HepG2 (cell line): ENCODE measurements around the gene PPM1M. TPM values are rescaled to one million over a fixed set of nuclear protein-coding genes. Genes with fewer than 3 reads are reported as not detected.
A peak's percentile ranks its signal among the peaks of the same experiment; 100 is the strongest.

Source experiments
- ATAC-seq: fragments of 200-7000 bp; cut with Tn5 transposase; 3 replicates; pipeline ENCODE4 v1.9.1; 2020; ENCODE audit warnings: mild to moderate bottlenecking, moderate library complexity
- BruUV-seq: library from RNA; stranded (reverse); fragments of 400-500 nt; replicated peaks from 2 replicates; lab custom pipeline; 2021; lab: Mats Ljungman, UMichigan
- CTCF ChIA-PET: fragments of 300-600 bp; formaldehyde crosslinking; extraction: SDS; loops from one replicate; lab custom pipeline; 2021; ENCODE audit warnings: low total read pairs, inconsistent platforms, low intra/inter-chr PET ratio; lab: Yijun Ruan, JAX
- POLR2A ChIA-PET: fragments of 350-600 bp; sonication (Branson Sonifier 250); formaldehyde crosslinking; loops from one replicate; lab custom pipeline; 2020; ENCODE audit warnings: antibody characterized with exemption, inconsistent platforms; lab: Yijun Ruan, JAX
- DNase-seq: peaks from one replicate; pipeline ENCODE4 v3.0.0-alpha.2; 2015; ENCODE audit warnings: low spot score
- FAIRE-seq: peaks from 3 replicates; lab custom pipeline; 2011; peaks lifted over from hg19 to GRCh38; lab: Jason Lieb, UNC
- H2AFZ ChIP-seq: one replicate; pipeline ENCODE4 v1.6.1; 2011; ENCODE audit warnings: low read length, inconsistent platforms
- H3K27ac ChIP-seq: fragments of 300-600 bp; 3 replicates; pipeline ENCODE4 v1.8.0; 2011; ENCODE audit warnings: mixed run types, mild to moderate bottlenecking, mixed read lengths, low read length, inconsistent platforms; ENCODE audit not compliant: insufficient read depth; ENCODE audit errors: extremely low read length
- H3K27me3 ChIP-seq, 2 experiments: fragments of 200-600 bp in 1 of 2; 2 replicates in 1 of 2; 3 replicates in 1 of 2; pipeline versions ENCODE4 v1.6.0 to v1.8.0; 2011; ENCODE audit warnings: low read length in 2 of 2, mild to moderate bottlenecking in 2 of 2, moderate library complexity in 2 of 2, inconsistent platforms in 1 of 2; ENCODE audit not compliant: insufficient read depth in 2 of 2, control insufficient read depth in 1 of 2
- H3K36me3 ChIP-seq, 2 experiments: fragments of 200-600 bp in 1 of 2; replicated peaks in 1 of 2; 2 replicates in 1 of 2; 3 replicates in 1 of 2; pipeline versions ENCODE4 v1.5.1 to v1.8.0; 2011; ENCODE audit warnings: low read length in 2 of 2, inconsistent platforms in 1 of 2; ENCODE audit not compliant: insufficient read depth in 2 of 2, control insufficient read depth in 1 of 2
- H3K4me1 ChIP-seq: 2 replicates; pipeline ENCODE4 v1.5.1; 2012; ENCODE audit warnings: low read length, inconsistent platforms; ENCODE audit not compliant: insufficient read depth
- H3K4me2 ChIP-seq: 2 replicates; pipeline ENCODE4 v1.6.0; 2011; ENCODE audit warnings: low read depth, low read length, inconsistent platforms
- H3K4me3 ChIP-seq, 3 experiments: fragments of 200-600 bp in 1 of 3; sonication (generic), shearing (Covaris generic) in 1 of 3; replicated peaks in 1 of 3; 2 replicates each; pipeline ENCODE4 v1.5.1; 2011 to 2016; ENCODE audit warnings: low read length in 3 of 3, inconsistent platforms in 2 of 3, low read depth in 2 of 3, mild to moderate bottlenecking in 2 of 3, control low read depth in 1 of 3, mixed read lengths in 1 of 3; ENCODE audit not compliant: insufficient read depth in 1 of 3
- H3K79me2 ChIP-seq: one replicate; pipeline ENCODE4 v1.6.1; 2011; ENCODE audit warnings: low read length, inconsistent platforms; ENCODE audit not compliant: insufficient read depth
- H3K9ac ChIP-seq: 2 replicates; pipeline ENCODE4 v1.6.0; 2011; ENCODE audit warnings: mild to moderate bottlenecking, low read depth, low read length, inconsistent platforms; ENCODE audit not compliant: insufficient read depth
- H3K9me3 ChIP-seq: 2 replicates; pipeline ENCODE4 v1.5.1; 2012; ENCODE audit warnings: mild to moderate bottlenecking, low read length
- H4K20me1 ChIP-seq: 2 replicates; pipeline ENCODE4 v1.6.0; 2011; ENCODE audit warnings: inconsistent platforms, mild to moderate bottlenecking, low read length, moderate library complexity; ENCODE audit not compliant: insufficient read depth
- CBX5 ChIP-seq: sonication (generic); formaldehyde crosslinking; IDR thresholded peaks from 2 replicates; pipeline ENCODE4 v1.4.0; 2020; ENCODE audit warnings: missing genetic modification reagents, borderline replicate concordance
- FOXK1 ChIP-seq: sonication (generic); formaldehyde crosslinking; IDR thresholded peaks from 2 replicates; pipeline ENCODE4 v1.4.0; 2020; ENCODE audit warnings: low read depth, missing genetic modification reagents, borderline replicate concordance
- JUNB ChIP-seq: sonication (generic); formaldehyde crosslinking; IDR thresholded peaks from 2 replicates; pipeline ENCODE4 v1.8.0; 2022; ENCODE audit warnings: missing genetic modification reagents, mild to moderate bottlenecking, borderline replicate concordance
- KLF11 ChIP-seq: IDR thresholded peaks from 2 replicates; pipeline ENCODE4 v1.6.1; 2016; ENCODE audit warnings: missing compliant biosample characterization
- KLF6 ChIP-seq: IDR thresholded peaks from 2 replicates; pipeline ENCODE4 v1.8.0; 2016; ENCODE audit warnings: missing biosample characterization, missing genetic modification reagents
- KMT2B ChIP-seq: IDR thresholded peaks from 2 replicates; pipeline ENCODE4 v1.6.1; 2016; ENCODE audit warnings: missing genetic modification reagents, missing compliant biosample characterization
- MEIS1 ChIP-seq: sonication (generic); formaldehyde crosslinking; IDR thresholded peaks from 2 replicates; pipeline ENCODE4 v1.9.0; 2021; ENCODE audit warnings: mild to moderate bottlenecking, missing genetic modification reagents, moderate library complexity, borderline replicate concordance
- PHF21A ChIP-seq: sonication (generic); formaldehyde crosslinking; IDR thresholded peaks from 2 replicates; pipeline ENCODE4 v1.5.0; 2020; ENCODE audit warnings: mild to moderate bottlenecking, missing genetic modification reagents
- PHF8 ChIP-seq: sonication (generic); formaldehyde crosslinking; IDR thresholded peaks from 2 replicates; pipeline ENCODE4 v1.5.0; 2020; ENCODE audit warnings: missing genetic modification reagents
- RAD21 ChIP-seq: fragments of 450-650 bp; formaldehyde crosslinking; IDR thresholded peaks from 2 replicates; pipeline ENCODE4 v1.5.0; 2020; ENCODE audit warnings: mild to moderate bottlenecking
- TCF12 ChIP-seq, 2 experiments: fragments of 450-650 bp in 1 of 2; sonication (generic) in 1 of 2; formaldehyde crosslinking in 1 of 2; IDR thresholded peaks; 2 replicates each; pipeline versions ENCODE4 v1.6.1 to v1.8.0; 2017 to 2022; ENCODE audit warnings: antibody characterized with exemption in 1 of 2, mild to moderate bottlenecking in 1 of 2, missing genetic modification reagents in 1 of 2, moderate library complexity in 1 of 2
- ZFP82 ChIP-seq: sonication (generic); formaldehyde crosslinking; IDR thresholded peaks from 2 replicates; pipeline ENCODE4 v1.5.1; 2020; ENCODE audit warnings: mild to moderate bottlenecking, missing genetic modification reagents, borderline replicate concordance
- ZNF138 ChIP-seq: sonication (generic); formaldehyde crosslinking; IDR thresholded peaks from 2 replicates; pipeline ENCODE4 v1.5.0; 2020; ENCODE audit warnings: mild to moderate bottlenecking, low read depth, missing genetic modification reagents
- WGBS: methylation state at CpG from one replicate; pipeline ENCODE4 v1.1.6; 2017; ENCODE audit warnings: low lambda C conversion rate; 5-methylcytosine and 5-hydroxymethylcytosine counted together
- in situ Hi-C: cut with HindIII; loops from 2 replicates; pipeline ENCODE4 v1.10.0; 2017; ENCODE audit warnings: low pct_unique_long_range_greater_than_20kb; ENCODE audit not compliant: extremely low pct_ligation_motif_present
- intact Hi-C: fragments of 100-400 bp; cut with micrococcal nuclease; formaldehyde crosslinking; loops from one replicate; pipeline ENCODE4 v1.10.0; 2022; ENCODE audit not compliant: unreplicated experiment
- polyA plus RNA-seq, 8 experiments: library from polyadenylated mRNA; depleted of rRNA in 3 of 8; stranded (reverse) in 7 of 8; unstranded in 1 of 8; fragments of >200 nt; fragmentation: Illumina TruSeq in 4 of 8; extraction: Trizol in 4 of 8; gene quantifications; 2 replicates each; pipeline versions ENCODE4 v1.2.1 to v1.2.3, GENCODE V29; 2011 to 2016; ENCODE audit warnings: low read depth in 4 of 8, missing spikeins in 1 of 8, mixed read lengths in 1 of 8; ENCODE audit not compliant: insufficient read depth in 1 of 8
- total RNA-seq, 5 experiments: library from RNA; depleted of rRNA; stranded (reverse); fragments of >200 nt; fragmentation: Illumina TruSeq; extraction: Trizol; gene quantifications; 2 replicates each; pipeline ENCODE4 v1.2.3, GENCODE V29; 2016; ENCODE audit warnings: low read depth in 1 of 5
- TF ChIP-seq, protein P1 (sequence below): sonication (generic); formaldehyde crosslinking; IDR thresholded peaks from 2 replicates; pipeline ENCODE4 v1.5.0; 2020; ENCODE audit warnings: mild to moderate bottlenecking, missing genetic modification reagents
- TF ChIP-seq, protein P2 (sequence below): sonication (generic); formaldehyde crosslinking; conservative IDR thresholded peaks from 2 replicates; pipeline ENCODE4 v1.8.0; 2022; ENCODE audit warnings: missing genetic modification reagents
- TF ChIP-seq, protein P3 (sequence below): sonication (generic); formaldehyde crosslinking; IDR thresholded peaks from 2 replicates; pipeline ENCODE4 v1.5.1; 2020; ENCODE audit warnings: mild to moderate bottlenecking, moderate library complexity, missing genetic modification reagents
- TF ChIP-seq, protein P4 (sequence below): sonication (generic); formaldehyde crosslinking; IDR thresholded peaks from 2 replicates; pipeline ENCODE4 v1.4.0; 2020; ENCODE audit warnings: missing genetic modification reagents

PPM1M gene
- total and polyA plus RNA-seq, 2 of the 13 experiments (the other 11 are each of a cell fraction or from before 2014, with no cell fraction given) = 2.5 to 5.9 TPM

DNA sequence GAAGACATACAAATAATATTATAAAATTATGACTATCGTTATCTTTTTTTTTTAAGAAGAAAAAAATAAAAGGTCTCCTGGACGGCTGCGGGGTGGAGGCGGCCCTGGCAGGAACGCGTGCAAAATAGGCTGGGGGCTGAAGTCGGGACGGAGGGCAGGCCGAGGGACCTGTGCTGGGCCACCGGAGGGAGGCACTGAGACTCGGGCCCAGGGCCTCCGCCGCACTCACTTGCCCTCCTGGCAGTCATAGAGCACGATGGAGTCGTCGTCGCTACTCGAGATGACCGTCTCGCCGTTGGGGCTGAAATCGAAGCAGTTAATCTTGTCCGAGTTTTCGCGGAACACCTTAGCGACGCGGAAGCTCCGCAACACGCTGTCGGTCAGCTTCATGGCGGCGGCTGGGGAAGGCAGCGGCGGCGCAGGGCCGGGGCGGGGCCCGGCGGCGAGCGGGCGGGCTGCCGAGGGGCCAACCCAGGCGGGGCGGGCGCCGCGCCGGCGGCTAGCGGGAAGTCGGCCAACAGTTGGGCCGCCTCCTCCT, 32.5 kb downstream of the PPM1M start:
- peak overlapping the region; percentile 77 to 99 (median 94) for H3K4me3 ChIP-seq
- H3K36me3 ChIP-seq = peaks cover 0 to 5% of the 10 kb centered on the region in 2 experiments; a peak in 1 of 5 replicates
- DNase-seq = no peak
- in situ Hi-C loops (no loop called here), intact Hi-C loops (no loop called here)
- WGBS = 0% methylated on average over 8 of the region's 54 CpGs
- peaks cover 53% of the 10 kb centered on the region for H3K79me2 ChIP-seq
- no peak overlapping the region for H2AFZ ChIP-seq
- no peak for FAIRE-seq
- H3K4me2 ChIP-seq = peak overlapping the region; percentile 92
- peak overlapping the region; percentile 99 for H3K9ac ChIP-seq
- peak; percentile 79 for ATAC-seq
- BruUV-seq = TSS peak; percentile 54
- POLR2A ChIA-PET = interaction anchor here (1.0 to 5.3 kb wide), 13 partner anchors 11 to 123 kb away, joined by 4 to 165 read pairs (median 8); partner anchors contain the start of genes GLYCTK, POC1A, PPM1M and TWF2
- CTCF ChIA-PET = no interaction called here
- H3K9me3 ChIP-seq = no peaks in the 10 kb centered on the region
- H3K4me1 ChIP-seq = peaks cover 74% of the 10 kb centered on the region
- H3K27ac ChIP-seq = peak overlapping the region; percentile 95
- H4K20me1 ChIP-seq = peaks cover 44% of the 10 kb centered on the region
- H3K27me3 ChIP-seq = no peaks in the 10 kb centered on the region; a peak in 1 of 5 replicates
- TF ChIP-seq, protein P1, sequence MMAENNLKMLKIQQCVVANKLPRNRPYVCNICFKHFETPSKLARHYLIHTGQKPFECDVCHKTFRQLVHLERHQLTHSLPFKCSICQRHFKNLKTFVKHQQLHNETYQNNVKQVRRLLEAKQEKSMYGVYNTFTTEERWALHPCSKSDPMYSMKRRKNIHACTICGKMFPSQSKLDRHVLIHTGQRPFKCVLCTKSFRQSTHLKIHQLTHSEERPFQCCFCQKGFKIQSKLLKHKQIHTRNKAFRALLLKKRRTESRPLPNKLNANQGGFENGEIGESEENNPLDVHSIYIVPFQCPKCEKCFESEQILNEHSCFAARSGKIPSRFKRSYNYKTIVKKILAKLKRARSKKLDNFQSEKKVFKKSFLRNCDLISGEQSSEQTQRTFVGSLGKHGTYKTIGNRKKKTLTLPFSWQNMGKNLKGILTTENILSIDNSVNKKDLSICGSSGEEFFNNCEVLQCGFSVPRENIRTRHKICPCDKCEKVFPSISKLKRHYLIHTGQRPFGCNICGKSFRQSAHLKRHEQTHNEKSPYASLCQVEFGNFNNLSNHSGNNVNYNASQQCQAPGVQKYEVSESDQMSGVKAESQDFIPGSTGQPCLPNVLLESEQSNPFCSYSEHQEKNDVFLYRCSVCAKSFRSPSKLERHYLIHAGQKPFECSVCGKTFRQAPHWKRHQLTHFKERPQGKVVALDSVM (CRISPR knock-in tag) = peak; percentile 53; the same call in 1 of the 2 replicates
- TF ChIP-seq RAD21 (CRISPR knock-in tag) (peak; percentile 23; the same call in 1 of the 2 replicates), PHF21A (CRISPR knock-in tag) (0 out of 2 replicates have a peak, but pooled peaks have one; percentile 3), KLF11 (CRISPR knock-in tag) (0 out of 2 replicates have a peak, but pooled peaks have one; percentile 4), KLF6 (CRISPR knock-in tag) (0 out of 2 replicates have a peak, but pooled peaks have one; percentile 12), ZFP82 (peak; percentile 8; the same call in 1 of the 2 replicates), KMT2B (CRISPR knock-in tag) (peak; percentile 12; the same call in 1 of the 2 replicates), TCF12 (IDR thresholded peaks at IDR 0.05) (no peak), TCF12 (CRISPR knock-in tag; IDR thresholded peaks at IDR 0.05) (peak; percentile 28; the same call in 1 of the 2 replicates), ZNF138 (0 out of 2 replicates have a peak, but pooled peaks have one; percentile 9), CBX5 (no peak), JUNB (CRISPR knock-in tag) (no peak), PHF8 (CRISPR knock-in tag) (0 out of 2 replicates have a peak, but pooled peaks have one; percentile 64), FOXK1 (CRISPR knock-in tag) (0 out of 2 replicates have a peak, but pooled peaks have one; percentile 4), MEIS1 (CRISPR knock-in tag) (peak; percentile 4; the same call in 1 of the 2 replicates)
- TF ChIP-seq, protein P2, sequence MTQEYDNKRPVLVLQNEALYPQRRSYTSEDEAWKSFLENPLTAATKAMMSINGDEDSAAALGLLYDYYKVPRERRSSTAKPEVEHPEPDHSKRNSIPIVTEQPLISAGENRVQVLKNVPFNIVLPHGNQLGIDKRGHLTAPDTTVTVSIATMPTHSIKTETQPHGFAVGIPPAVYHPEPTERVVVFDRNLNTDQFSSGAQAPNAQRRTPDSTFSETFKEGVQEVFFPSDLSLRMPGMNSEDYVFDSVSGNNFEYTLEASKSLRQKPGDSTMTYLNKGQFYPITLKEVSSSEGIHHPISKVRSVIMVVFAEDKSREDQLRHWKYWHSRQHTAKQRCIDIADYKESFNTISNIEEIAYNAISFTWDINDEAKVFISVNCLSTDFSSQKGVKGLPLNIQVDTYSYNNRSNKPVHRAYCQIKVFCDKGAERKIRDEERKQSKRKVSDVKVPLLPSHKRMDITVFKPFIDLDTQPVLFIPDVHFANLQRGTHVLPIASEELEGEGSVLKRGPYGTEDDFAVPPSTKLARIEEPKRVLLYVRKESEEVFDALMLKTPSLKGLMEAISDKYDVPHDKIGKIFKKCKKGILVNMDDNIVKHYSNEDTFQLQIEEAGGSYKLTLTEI (CRISPR knock-in tag) = no peak
- TF ChIP-seq, protein P3, sequence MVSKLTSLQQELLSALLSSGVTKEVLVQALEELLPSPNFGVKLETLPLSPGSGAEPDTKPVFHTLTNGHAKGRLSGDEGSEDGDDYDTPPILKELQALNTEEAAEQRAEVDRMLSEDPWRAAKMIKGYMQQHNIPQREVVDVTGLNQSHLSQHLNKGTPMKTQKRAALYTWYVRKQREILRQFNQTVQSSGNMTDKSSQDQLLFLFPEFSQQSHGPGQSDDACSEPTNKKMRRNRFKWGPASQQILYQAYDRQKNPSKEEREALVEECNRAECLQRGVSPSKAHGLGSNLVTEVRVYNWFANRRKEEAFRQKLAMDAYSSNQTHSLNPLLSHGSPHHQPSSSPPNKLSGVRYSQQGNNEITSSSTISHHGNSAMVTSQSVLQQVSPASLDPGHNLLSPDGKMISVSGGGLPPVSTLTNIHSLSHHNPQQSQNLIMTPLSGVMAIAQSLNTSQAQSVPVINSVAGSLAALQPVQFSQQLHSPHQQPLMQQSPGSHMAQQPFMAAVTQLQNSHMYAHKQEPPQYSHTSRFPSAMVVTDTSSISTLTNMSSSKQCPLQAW = peak; percentile 5; the same call in 1 of the 2 replicates
- TF ChIP-seq, protein P4, sequence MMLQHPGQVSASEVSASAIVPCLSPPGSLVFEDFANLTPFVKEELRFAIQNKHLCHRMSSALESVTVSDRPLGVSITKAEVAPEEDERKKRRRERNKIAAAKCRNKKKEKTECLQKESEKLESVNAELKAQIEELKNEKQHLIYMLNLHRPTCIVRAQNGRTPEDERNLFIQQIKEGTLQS (CRISPR knock-in tag) = peak; percentile 5; the same call in 1 of the 2 replicates
